ENCODE measurements around the gene AGR2. TPM values are rescaled to one million over a fixed set of nuclear protein-coding genes. Genes with fewer than 3 reads are reported as not detected.
"Not testable (repeated sequence)": the region's sequence is repeated elsewhere in the genome, so short reads cannot be mapped to it uniquely, and the experiment has no call there.

The AGR2 gene
- total RNA-seq, 1 experiment from 2014 or later, result not detected

GRCh38 chr7:16773884-16774283 lies 30.9 kb downstream of the AGR2 start:
- no peak for DNase-seq (ENCODE audit: low read depth)

- DNase-seq (ENCODE audit: low read depth), result no peak
Observed at GRCh38 chr7:16773326-16773725, 31.5 kb downstream of the AGR2 start.

GRCh38 chr7:16770657-16771329 lies 34.0 kb downstream of the AGR2 start:
- DNase-seq (ENCODE audit: low read depth), result no peak

- DNase-seq (ENCODE audit: low read depth), result not testable (repeated sequence)
Observed at GRCh38 chr7:16769994-16770393, 34.8 kb downstream of the AGR2 start.

GRCh38 chr7:16765436-16765859 lies 39.4 kb downstream of the AGR2 start:
- no peak for DNase-seq (ENCODE audit: low read depth)

- DNase-seq (ENCODE audit: low read depth), result no peak
Observed at GRCh38 chr7:16764942-16765341, 39.9 kb downstream of the AGR2 start.

- no peak for DNase-seq (ENCODE audit: low read depth)
Observed at GRCh38 chr7:16762177-16762576, 42.6 kb downstream of the AGR2 start.

- no peak for DNase-seq (ENCODE audit: low read depth)
Observed at GRCh38 chr7:16759840-16760239, 45.0 kb downstream of the AGR2 start.

GRCh38 chr7:16758631-16759611 lies 45.9 kb downstream of the AGR2 start:
- DNase-seq (ENCODE audit: low read depth), result no peak

GRCh38 chr7:16758036-16758435 lies 46.8 kb downstream of the AGR2 start:
- no peak for DNase-seq (ENCODE audit: low read depth)

GRCh38 chr7:16755397-16755796 lies 49.4 kb downstream of the AGR2 start:
- DNase-seq (ENCODE audit: low read depth), result peak; percentile 54

GRCh38 chr7:16754856-16755317 lies 49.9 kb downstream of the AGR2 start:
- peak; percentile 37 for DNase-seq (ENCODE audit: low read depth)

- DNase-seq (ENCODE audit: low read depth), result peak; percentile 63
Observed at GRCh38 chr7:16753932-16754855, 50.6 kb downstream of the AGR2 start.

- peak; percentile 91 for DNase-seq (ENCODE audit: low read depth)
Observed at GRCh38 chr7:16753102-16753931, 51.5 kb downstream of the AGR2 start, which contains the start of gene TSPAN13. Gene TSPAN13, plus strand, starts transcription at chr7:16753755. Its CDS starts 213 bp downstream, at chr7:16753968.

- DNase-seq (ENCODE audit: low read depth), result no peak
Observed at GRCh38 chr7:16747102-16747501, 57.7 kb downstream of the AGR2 start.

- DNase-seq (ENCODE audit: low read depth), result no peak
Observed at GRCh38 chr7:16745645-16746044, 59.2 kb downstream of the AGR2 start.

- no peak for DNase-seq (ENCODE audit: low read depth)
Observed at GRCh38 chr7:16744518-16745250, 60.1 kb downstream of the AGR2 start.

- DNase-seq (ENCODE audit: low read depth), result peak; percentile 72
Observed at GRCh38 chr7:16743236-16743635, 61.6 kb downstream of the AGR2 start.

- no peak for DNase-seq (ENCODE audit: low read depth)
Observed at GRCh38 chr7:16742547-16742946, 62.3 kb downstream of the AGR2 start.

Data from M059J (cell line).